Neuron (in vitro differentiated cells): ENCODE data around the gene TTC28.
"Not testable (repeated sequence)": the region's sequence is repeated elsewhere in the genome, so short reads cannot be mapped to it uniquely, and the experiment has no call there.

Source experiments
- H2AFZ ChIP-seq: one replicate; pipeline ENCODE4 v1.6.1; 2013; ENCODE audit warnings: low read depth, mild to moderate bottlenecking, inconsistent platforms, low read length, moderate library complexity
- H3K27me3 ChIP-seq: one replicate; pipeline ENCODE4 v1.6.1; 2013; ENCODE audit warnings: low read length; ENCODE audit not compliant: insufficient read depth
- H3K36me3 ChIP-seq: one replicate; pipeline ENCODE4 v1.6.1; 2013; ENCODE audit warnings: low read length; ENCODE audit not compliant: insufficient read depth
- H3K4me1 ChIP-seq: one replicate; pipeline ENCODE4 v1.6.1; 2013; ENCODE audit warnings: low read length; ENCODE audit not compliant: insufficient read depth
- H3K4me3 ChIP-seq: 2 replicates; pipeline ENCODE4 v1.5.1; 2013; ENCODE audit warnings: mild to moderate bottlenecking, low read length, moderate library complexity
- H3K9me3 ChIP-seq: one replicate; pipeline ENCODE4 v1.6.1; 2013; ENCODE audit warnings: low read length

Gene TTC28

GRCh38 chr22:28589102-28589750 is 90.4 kb downstream of the TTC28 start:
- H3K4me3 ChIP-seq, result no peak overlapping the region
- H3K9me3 ChIP-seq, result peaks cover 2% of the 10 kb centered on the region
- peaks cover under 1% of the 10 kb centered on the region for H3K4me1 ChIP-seq
- H3K27me3 ChIP-seq, result no peaks in the 10 kb centered on the region
- no peak overlapping the region for H2AFZ ChIP-seq
- no peaks in the 10 kb centered on the region for H3K36me3 ChIP-seq

- H3K4me1 ChIP-seq, result peaks cover 13% of the 10 kb centered on the region
- peaks cover 2% of the 10 kb centered on the region for H3K9me3 ChIP-seq
- no peaks in the 10 kb centered on the region for H3K36me3 ChIP-seq
- no peaks in the 10 kb centered on the region for H3K27me3 ChIP-seq
- H2AFZ ChIP-seq, result no peak overlapping the region
- H3K4me3 ChIP-seq, result no peak overlapping the region
Observed at GRCh38 chr22:28585324-28585723, 94.3 kb downstream of the TTC28 start.

GRCh38 chr22:28582806-28583205 is 96.8 kb downstream of the TTC28 start:
- Histone ChIP-seq H3K27me3 (no peaks in the 10 kb centered on the region), H3K9me3 (peaks cover 2% of the 10 kb centered on the region), H3K4me1 (peaks cover 13% of the 10 kb centered on the region), H3K36me3 (no peaks in the 10 kb centered on the region), H2AFZ (no peak overlapping the region), H3K4me3 (no peak overlapping the region)

- Histone ChIP-seq H3K9me3 (peaks cover 2% of the 10 kb centered on the region), H3K4me3 (no peak overlapping the region), H3K4me1 (peaks cover 13% of the 10 kb centered on the region), H3K27me3 (no peaks in the 10 kb centered on the region), H3K36me3 (no peaks in the 10 kb centered on the region), H2AFZ (no peak overlapping the region)
Observed at GRCh38 chr22:28581016-28581415, 98.6 kb downstream of the TTC28 start.

- Histone ChIP-seq H3K36me3 (no peaks in the 10 kb centered on the region), H3K4me1 (no peaks in the 10 kb centered on the region), H2AFZ (no peak overlapping the region), H3K27me3 (no peaks in the 10 kb centered on the region), H3K4me3 (no peak overlapping the region), H3K9me3 (no peaks in the 10 kb centered on the region)
Observed at GRCh38 chr22:28576162-28576561, 103.5 kb downstream of the TTC28 start.

GRCh38 chr22:28574159-28574788 is 105.4 kb downstream of the TTC28 start:
- Histone ChIP-seq H3K9me3 (peaks cover 2% of the 10 kb centered on the region), H2AFZ (no peak overlapping the region), H3K27me3 (no peaks in the 10 kb centered on the region), H3K36me3 (no peaks in the 10 kb centered on the region), H3K4me1 (no peaks in the 10 kb centered on the region), H3K4me3 (no peak overlapping the region)

GRCh38 chr22:28570696-28571373 is 108.8 kb downstream of the TTC28 start:
- peaks cover 2% of the 10 kb centered on the region for H3K9me3 ChIP-seq
- no peaks in the 10 kb centered on the region for H3K36me3 ChIP-seq
- H3K4me1 ChIP-seq, result no peaks in the 10 kb centered on the region
- no peak overlapping the region for H3K4me3 ChIP-seq
- H2AFZ ChIP-seq, result no peak overlapping the region
- H3K27me3 ChIP-seq, result no peaks in the 10 kb centered on the region

- not testable (repeated sequence) for H3K4me3 ChIP-seq
Observed at GRCh38 chr22:28568974-28569373, 110.7 kb downstream of the TTC28 start.

GRCh38 chr22:28568099-28568498 is 111.5 kb downstream of the TTC28 start:
- Histone ChIP-seq H3K36me3 (no peaks in the 10 kb centered on the region), H3K4me3 (no peak overlapping the region), H3K4me1 (no peaks in the 10 kb centered on the region), H3K27me3 (no peaks in the 10 kb centered on the region), H2AFZ (no peak overlapping the region), H3K9me3 (peaks cover 2% of the 10 kb centered on the region)

More at GRCh38 chr22:28568974-28569373, 110.7 kb downstream of the TTC28 start:
- not testable (repeated sequence) for H3K4me1 ChIP-seq, H3K27me3 ChIP-seq, H3K9me3 ChIP-seq, H2AFZ ChIP-seq, H3K36me3 ChIP-seq

GRCh38 chr22:28566920-28567499 is 112.6 kb downstream of the TTC28 start:
- not testable (repeated sequence) for H3K36me3 ChIP-seq, H3K4me3 ChIP-seq, H3K27me3 ChIP-seq

GRCh38 chr22:28563636-28564035 is 116.0 kb downstream of the TTC28 start:
- Histone ChIP-seq H2AFZ (no peak overlapping the region), H3K36me3 (no peaks in the 10 kb centered on the region), H3K9me3 (no peaks in the 10 kb centered on the region), H3K4me3 (no peak overlapping the region), H3K27me3 (no peaks in the 10 kb centered on the region), H3K4me1 (no peaks in the 10 kb centered on the region)

More at GRCh38 chr22:28566920-28567499, 112.6 kb downstream of the TTC28 start:
- H3K9me3 ChIP-seq, H3K4me1 ChIP-seq, H2AFZ ChIP-seq: not testable (repeated sequence)

- Histone ChIP-seq H2AFZ (no peak overlapping the region), H3K27me3 (no peaks in the 10 kb centered on the region), H3K9me3 (no peaks in the 10 kb centered on the region)
Observed at GRCh38 chr22:28562324-28562723, 117.3 kb downstream of the TTC28 start.

GRCh38 chr22:28560743-28561101 is 118.9 kb downstream of the TTC28 start:
- H3K4me3 ChIP-seq, H3K4me1 ChIP-seq, H3K36me3 ChIP-seq, H2AFZ ChIP-seq, H3K27me3 ChIP-seq, H3K9me3 ChIP-seq: not testable (repeated sequence)

More at GRCh38 chr22:28562324-28562723, 117.3 kb downstream of the TTC28 start:
- H3K36me3 ChIP-seq, result no peaks in the 10 kb centered on the region
- H3K4me3 ChIP-seq, result no peak overlapping the region
- no peaks in the 10 kb centered on the region for H3K4me1 ChIP-seq
